AG04449 (cell line): ENCODE measurements around the gene NDUFB3.
"Not testable (repeated sequence)": the region's sequence is repeated elsewhere in the genome, so short reads cannot be mapped to it uniquely, and the experiment has no call there.

Experiments used
- CTCF ChIA-PET: fragments of 350-600 bp; formaldehyde crosslinking; extraction: SDS; loops from one replicate; lab custom pipeline; 2021; ENCODE audit warnings: antibody characterized with exemption; lab: Yijun Ruan, JAX
- POLR2A ChIA-PET: fragments of 400-600, 350-600 bp; formaldehyde crosslinking; extraction: SDS; loops from one replicate; lab custom pipeline; 2020; ENCODE audit warnings: antibody characterized with exemption, inconsistent platforms; lab: Yijun Ruan, JAX
- DNase-seq: peaks from one replicate; pipeline ENCODE4 v3.0.0-alpha.2; 2010; ENCODE audit warnings: low read depth, low spot score
- H3K4me3 ChIP-seq: 2 replicates; pipeline ENCODE4 v1.5.1; 2011; ENCODE audit warnings: low read depth, mild to moderate bottlenecking, control low read depth, low read length
- TF ChIP-seq, protein P1 (sequence below): IDR thresholded peaks from one replicate; pipeline ENCODE4 v1.5.1; 2011; ENCODE audit warnings: mild to moderate bottlenecking, moderate library complexity, low read length, control low read depth, inconsistent platforms; ENCODE audit not compliant: insufficient read depth; ENCODE audit errors: missing control alignments

NDUFB3 gene

DNA sequence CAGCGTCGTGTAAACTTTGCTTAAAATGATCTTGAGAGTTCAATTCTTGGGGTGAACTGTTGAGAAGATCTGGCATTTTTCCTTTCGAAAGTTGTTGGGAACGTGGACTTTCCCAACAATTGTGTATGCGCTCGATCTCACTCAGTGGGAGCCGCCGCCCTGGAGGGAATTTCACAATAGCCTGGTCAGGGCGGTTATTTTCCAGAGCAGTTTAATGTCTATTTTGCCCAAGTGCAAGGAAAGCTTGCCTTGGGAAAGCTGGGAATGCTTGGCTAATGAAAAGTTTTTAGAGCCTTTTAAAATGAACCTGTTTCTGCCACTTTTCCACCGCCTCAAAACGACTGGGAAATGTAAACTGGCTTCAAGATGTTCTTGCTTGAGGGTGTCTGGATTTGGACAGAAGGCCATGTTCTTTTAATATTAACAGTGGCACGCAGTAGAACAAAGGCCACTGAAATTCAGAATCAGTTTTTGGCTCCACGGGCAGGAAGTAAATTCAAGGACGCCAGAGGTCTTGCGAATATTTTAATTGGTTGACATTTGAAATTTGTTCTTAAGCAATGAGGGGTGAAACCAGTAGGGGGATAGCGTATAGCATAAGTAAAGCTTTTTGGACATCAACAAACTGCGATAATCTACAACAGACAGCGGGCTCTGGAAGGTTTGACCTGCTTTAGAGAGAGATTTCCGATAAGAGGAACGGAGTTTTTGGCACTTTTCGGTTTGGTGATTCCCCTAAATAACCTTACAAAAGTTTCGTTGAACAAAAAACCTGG lies 45.3 kb downstream of the NDUFB3 start:
- ChIA-PET POLR2A (interaction anchor here (0.9 to 2.2 kb wide), 3 partner anchors 13 to 34 kb away, joined by 5 to 7 read pairs (median 6); no protein-coding TSS in a partner anchor), CTCF (interaction anchor here (0.7 to 8.4 kb wide), 17 partner anchors 11 to 211 kb away, joined by 3 to 90 read pairs (median 6); no protein-coding TSS in a partner anchor)
- DNase-seq = no peak

DNA sequence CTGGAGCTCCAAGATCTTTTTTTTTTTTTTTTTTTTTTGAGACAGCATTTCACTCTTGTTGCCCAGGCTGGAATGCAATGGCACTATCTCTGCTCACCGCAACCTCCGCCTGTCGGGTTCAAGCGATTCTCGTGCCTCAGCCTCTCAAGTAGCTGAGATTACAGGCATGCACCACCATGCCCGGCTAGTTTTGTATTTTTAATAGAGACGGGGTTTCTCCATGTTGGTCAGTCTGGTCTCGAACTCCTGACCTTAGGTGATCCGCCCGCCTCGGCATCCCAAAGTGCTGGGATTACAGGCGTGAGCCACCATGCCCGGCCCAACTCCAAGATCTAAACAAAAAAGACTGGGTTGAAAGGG lies 45.9 kb downstream of the NDUFB3 start:
- peak overlapping the region; percentile 61 for H3K4me3 ChIP-seq
- POLR2A ChIA-PET = interaction anchor here (0.9 to 2.2 kb wide), 5 partner anchors 9 to 41 kb away, joined by 3 to 7 read pairs (median 5); no protein-coding TSS in a partner anchor
- CTCF ChIA-PET = interaction anchor here (0.7 to 8.4 kb wide), 18 partner anchors 9 to 212 kb away, joined by 3 to 90 read pairs (median 8); no protein-coding TSS in a partner anchor
- DNase-seq = not testable (repeated sequence)

More for the DNA sequence above, 45.3 kb downstream of the NDUFB3 start:
- H3K4me3 ChIP-seq = peak overlapping the region; percentile 61
- TF ChIP-seq, protein P1, sequence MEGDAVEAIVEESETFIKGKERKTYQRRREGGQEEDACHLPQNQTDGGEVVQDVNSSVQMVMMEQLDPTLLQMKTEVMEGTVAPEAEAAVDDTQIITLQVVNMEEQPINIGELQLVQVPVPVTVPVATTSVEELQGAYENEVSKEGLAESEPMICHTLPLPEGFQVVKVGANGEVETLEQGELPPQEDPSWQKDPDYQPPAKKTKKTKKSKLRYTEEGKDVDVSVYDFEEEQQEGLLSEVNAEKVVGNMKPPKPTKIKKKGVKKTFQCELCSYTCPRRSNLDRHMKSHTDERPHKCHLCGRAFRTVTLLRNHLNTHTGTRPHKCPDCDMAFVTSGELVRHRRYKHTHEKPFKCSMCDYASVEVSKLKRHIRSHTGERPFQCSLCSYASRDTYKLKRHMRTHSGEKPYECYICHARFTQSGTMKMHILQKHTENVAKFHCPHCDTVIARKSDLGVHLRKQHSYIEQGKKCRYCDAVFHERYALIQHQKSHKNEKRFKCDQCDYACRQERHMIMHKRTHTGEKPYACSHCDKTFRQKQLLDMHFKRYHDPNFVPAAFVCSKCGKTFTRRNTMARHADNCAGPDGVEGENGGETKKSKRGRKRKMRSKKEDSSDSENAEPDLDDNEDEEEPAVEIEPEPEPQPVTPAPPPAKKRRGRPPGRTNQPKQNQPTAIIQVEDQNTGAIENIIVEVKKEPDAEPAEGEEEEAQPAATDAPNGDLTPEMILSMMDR = peak; percentile 37

DNA sequence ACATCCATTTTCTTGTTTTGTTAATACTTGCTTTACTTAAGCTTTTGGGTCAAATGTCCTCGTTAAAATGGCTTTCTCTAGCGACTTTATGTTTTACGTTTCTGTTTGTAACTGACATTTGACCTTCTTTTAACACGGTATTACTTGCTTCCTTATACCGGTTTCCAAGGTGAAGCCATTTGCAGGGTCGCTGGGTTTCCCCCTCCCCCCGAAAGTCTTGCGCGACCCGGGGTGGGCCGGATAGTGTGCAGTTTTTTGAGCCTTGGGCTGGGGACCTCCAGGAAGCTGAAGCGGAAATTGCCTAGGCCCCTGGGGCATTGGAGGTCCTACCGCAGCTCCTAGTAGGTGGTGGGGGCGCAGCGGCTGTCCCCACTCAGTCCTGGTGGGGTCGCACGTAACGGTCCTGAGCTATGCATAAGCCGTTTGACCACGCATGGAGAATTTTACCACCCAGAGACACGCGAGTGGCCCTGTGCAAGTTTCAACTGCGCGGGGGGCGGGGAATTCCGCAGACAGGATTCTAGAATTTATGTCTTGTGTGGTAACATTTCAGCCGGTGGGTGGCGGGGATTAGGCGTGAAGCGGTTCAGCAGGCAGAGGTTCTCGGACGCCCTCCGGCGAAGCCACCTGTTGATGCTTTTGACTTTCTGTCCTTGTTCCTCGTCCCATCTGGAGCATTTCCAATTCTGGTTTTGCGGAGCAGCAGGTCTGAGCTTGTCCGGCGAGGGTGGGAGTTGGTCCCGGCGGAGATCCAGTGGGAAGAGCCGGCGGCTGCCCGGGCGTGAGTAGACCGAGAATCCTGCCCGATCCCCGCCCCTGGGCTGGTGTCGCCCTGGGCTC lies 46.5 kb downstream of the NDUFB3 start:
- TF ChIP-seq, protein P1 = peak; percentile 50
- H3K4me3 ChIP-seq = peak overlapping the region; percentile 61
- CTCF ChIA-PET = interaction anchor here (0.7 to 8.4 kb wide), 20 partner anchors 9 to 212 kb away, joined by 3 to 90 read pairs (median 6); no protein-coding TSS in a partner anchor
- no peak for DNase-seq
- POLR2A ChIA-PET = interaction anchor here (1.0 to 2.2 kb wide), 5 partner anchors 8 to 40 kb away, joined by 3 to 7 read pairs (median 4); no protein-coding TSS in a partner anchor

DNA sequence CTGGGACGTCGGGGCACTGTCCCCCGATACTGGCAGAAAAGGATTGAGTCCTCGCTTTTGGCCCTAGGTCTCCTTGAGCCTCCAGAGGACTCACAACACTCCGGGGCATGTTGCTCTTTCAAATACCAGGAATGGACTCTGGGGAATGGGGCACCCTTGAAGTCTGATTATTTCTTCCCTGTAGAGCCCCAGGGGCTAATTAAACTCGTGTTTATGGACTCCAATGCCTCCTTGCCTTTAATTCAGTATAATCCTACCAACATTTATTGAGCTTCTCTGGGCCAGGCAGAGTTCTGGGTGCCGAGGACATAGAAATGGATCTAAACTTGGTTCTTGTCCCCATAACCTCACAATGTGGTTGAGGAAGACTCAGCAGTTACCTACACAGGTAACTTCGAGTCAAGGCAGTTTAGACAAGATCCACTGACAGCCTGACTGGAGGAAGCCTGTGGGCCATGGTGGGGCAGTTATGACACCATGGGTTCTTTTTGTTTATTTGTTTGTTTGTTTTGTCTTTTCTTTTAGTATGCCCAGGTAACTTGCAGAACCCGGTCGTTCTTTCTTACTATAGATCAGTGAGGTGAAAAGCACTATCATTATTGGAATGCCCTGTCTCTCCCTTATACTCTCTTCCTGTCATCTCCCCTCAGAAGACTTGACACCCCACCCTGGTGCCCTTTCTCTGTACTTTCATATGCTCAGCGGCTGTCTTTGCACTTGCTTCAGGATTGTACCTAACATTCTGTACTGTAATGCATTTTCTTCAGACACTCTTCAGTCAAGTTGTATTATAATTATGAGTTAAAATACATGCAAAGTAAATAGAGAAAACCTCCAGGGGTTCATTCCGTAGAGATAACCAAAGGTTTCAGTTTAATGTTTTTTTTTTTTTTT lies 47.4 kb downstream of the NDUFB3 start:
- DNase-seq = no peak
- ChIA-PET CTCF (interaction anchor here (0.9 to 8.4 kb wide), 12 partner anchors 10 to 60 kb away, joined by 3 to 90 read pairs (median 10); no protein-coding TSS in a partner anchor), POLR2A (interaction anchor here (1.0 to 2.2 kb wide), 4 partner anchors 7 to 39 kb away, joined by 3 to 7 read pairs (median 4); no protein-coding TSS in a partner anchor)
- TF ChIP-seq, protein P1 = no peak
- peak overlapping the region; percentile 61 for H3K4me3 ChIP-seq

DNA sequence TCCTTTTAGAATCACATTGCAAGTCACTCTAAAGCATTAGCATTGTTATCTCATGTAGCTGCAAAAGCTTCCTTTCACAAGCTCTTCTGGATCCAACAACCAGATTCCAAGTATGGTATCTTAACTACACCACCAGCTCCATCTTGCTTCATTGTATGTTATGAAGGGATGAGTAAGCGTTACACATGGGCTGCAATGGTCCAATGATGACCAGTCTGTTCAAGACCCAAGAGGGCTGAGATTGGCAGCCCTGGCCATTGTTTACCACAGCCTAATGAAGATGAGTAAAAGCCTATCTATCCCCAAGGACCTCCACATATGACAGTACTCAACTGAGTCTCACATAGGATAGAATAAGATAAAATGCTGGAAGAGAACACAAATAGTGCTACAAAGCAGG lies 50.5 kb downstream of the NDUFB3 start:
- no peak for DNase-seq
- ChIA-PET CTCF (interaction anchor here (1.3 kb wide), 1 partner anchor 36 kb away, joined by 6 read pairs; no protein-coding TSS in a partner anchor), POLR2A (no interaction called here)
- TF ChIP-seq, protein P1 = no peak
- no peak overlapping the region for H3K4me3 ChIP-seq
